Ecto neural progenitor cell (in vitro differentiated cells): Measurements from ENCODE around the gene CXCL6.

Experiments
- DNase-seq: peaks from one replicate; pipeline ENCODE4 v3.0.0-alpha.2; 2018; ENCODE audit warnings: low spot score

The CXCL6 gene

DNA sequence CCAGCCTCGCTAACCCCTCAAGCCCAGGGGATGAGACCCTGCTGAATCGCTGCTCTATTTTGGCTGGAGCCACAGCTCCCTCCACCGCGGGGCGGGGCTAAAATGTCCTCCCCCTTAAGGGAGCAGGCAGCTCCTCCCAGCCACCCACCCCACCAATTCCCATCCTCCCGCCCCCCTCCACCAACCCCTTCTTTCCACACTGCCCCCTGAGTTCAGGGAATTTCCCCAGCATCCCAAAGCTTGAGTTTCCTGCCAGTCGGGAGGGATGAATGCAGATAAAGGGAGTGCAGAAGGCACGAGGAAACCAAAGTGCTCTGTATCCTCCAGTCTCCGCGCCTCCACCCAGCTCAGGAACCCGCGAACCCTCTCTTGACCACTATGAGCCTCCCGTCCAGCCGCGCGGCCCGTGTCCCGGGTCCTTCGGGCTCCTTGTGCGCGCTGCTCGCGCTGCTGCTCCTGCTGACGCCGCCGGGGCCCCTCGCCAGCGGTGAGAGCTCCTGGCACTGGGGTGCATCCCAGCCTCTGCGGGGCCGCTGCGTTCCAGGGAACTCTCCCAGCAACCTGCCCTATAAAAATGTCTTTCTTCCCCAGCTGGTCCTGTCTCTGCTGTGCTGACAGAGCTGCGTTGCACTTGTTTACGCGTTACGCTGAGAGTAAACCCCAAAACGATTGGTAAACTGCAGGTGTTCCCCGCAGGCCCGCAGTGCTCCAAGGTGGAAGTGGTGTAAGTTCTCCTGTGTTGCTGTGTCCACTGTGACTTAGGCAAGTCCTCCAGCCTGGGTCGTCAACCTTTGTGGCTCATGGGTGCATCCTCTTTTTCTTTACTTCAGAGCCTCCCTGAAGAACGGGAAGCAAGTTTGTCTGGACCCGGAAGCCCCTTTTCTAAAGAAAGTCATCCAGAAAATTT lies at the start of gene CXCL6:
Gene CXCL6, plus strand, starts transcription at position 306 of the 907 bp plus-strand sequence. Its CDS starts 73 bp downstream, at position 379.
- peak; percentile 69 for DNase-seq

DNA sequence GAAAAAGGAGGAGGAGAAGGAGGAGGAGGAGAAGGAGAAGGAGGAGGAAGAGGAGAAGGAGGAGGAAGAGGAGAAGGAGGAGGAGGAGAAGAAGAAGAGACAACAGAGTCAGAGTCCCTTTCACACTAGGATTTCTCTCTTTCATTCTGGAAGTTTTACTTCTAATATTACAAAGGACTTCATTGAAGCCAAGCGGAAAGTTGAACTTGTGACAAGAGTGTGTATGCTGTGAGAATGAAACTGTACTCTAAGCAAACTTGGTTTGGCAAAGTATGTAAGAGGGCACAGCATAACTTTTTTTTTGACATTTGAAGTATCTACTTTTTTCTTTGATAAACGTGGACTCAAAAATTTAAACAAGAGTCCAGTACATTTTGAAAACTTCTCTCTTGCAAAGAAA lies 48.1 kb upstream of the CXCL6 start:
- no peak for DNase-seq

DNA sequence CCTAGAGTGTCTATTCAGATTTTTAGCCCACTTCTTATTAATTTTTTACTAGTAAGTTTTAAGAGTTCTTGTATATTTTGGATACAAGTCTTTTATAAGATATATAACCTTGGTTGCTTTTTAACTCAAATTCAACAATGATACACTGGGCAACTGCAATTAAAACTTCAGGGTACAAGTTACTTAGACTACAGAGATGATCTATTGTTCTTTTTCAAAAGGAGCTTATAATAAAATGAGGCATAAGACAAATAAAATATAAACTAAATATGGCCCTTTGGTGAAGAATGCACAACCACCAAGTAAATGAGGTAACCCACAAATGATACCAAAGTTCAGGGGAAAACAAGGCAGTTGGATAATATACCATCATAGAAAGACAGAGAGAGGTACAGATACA lies 37.6 kb upstream of the CXCL6 start:
- no peak for DNase-seq

DNA sequence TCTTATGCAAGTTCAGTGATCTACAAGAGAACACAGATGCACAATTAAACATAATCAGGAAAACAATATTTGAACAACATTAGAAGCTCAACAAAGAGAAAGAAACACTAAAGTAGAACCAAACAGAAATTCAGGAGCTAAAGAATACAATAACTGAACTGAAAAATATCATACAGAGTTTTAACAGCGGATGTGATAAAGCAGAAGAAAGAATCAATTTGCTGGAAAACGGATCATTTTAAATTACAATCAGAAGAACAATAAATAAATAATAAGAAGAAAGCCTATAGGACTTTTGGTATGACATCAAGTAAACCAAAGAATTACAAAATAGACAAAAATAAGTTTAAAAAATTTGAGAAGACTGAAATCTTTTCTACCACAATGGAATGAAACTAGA lies 36.3 kb upstream of the CXCL6 start:
- no peak for DNase-seq

DNA sequence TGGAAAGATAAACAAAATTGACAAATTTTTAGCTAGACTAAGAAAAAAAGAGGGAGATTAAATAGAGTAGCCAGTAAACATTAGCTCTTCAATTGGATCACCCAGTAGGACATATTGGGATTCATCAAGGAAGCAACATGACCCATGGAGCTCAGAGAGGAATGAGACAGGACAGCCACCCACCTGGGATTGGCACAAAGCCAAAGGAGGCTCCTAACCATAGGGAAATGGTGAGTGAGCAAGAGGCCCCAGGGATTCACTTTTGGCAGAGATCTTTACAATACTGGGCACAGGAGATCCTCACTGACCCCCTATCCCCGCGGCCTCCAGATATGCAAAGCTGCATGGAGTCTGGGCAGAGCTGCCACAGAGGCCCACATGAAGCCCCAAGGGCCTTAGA lies 34.8 kb upstream of the CXCL6 start:
- no peak for DNase-seq

DNA sequence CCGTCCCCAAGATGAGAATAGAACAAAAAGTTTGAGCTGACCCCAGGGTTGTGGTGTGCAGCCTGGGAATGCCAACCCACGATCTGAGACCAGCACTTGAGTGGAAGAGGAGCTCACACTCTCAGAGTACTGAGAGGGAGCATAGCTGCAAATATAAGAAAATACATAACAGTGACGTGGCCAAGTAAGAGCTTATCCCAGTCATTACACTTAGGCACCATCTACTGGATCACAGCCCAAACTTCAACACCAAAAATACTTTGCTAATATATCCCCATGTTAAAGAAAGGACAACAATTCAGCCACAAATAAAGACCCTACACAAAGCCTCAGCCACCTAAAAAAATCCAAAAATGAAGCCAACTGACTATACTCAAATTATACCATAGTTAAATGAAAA lies 33.3 kb upstream of the CXCL6 start:
- no peak for DNase-seq

DNA sequence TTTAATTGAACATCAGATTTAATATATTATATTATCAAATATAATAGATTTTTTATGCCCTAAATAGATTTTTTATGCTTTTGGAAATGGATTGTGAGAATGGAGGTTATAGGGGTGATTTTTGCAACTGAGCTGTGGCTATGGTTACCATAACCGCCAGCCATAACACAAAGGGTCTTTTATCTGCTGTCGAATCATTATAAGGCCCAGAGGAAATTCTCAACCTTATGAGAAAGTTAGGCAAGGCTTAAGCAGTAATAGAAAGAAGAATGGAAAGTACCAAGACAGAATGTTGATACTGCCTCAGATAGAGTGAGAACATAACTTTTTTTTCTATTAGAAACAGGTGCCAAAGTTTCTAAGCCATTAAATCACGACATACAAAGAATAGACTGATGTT lies 26.3 kb upstream of the CXCL6 start:
- DNase-seq: no peak

DNA sequence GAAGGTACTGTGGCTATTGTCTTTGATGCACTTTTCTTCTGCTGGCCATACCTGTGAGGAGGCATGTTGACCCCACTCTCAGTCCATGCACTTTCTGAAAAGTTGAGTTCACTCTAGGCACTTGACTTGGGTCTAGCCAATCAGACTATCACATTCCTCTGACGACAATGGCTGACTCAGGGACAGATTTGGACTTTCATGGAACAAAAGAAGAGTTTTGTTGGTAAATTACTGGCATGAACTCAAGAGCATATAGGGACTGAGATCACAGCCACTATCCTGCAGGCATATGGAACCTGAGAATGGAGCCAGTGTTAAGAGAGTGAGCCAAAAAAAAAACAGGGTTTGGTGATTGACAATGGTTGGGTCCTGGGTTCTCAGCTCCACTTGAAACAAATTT lies 24.6 kb upstream of the CXCL6 start:
- DNase-seq: no peak

DNA sequence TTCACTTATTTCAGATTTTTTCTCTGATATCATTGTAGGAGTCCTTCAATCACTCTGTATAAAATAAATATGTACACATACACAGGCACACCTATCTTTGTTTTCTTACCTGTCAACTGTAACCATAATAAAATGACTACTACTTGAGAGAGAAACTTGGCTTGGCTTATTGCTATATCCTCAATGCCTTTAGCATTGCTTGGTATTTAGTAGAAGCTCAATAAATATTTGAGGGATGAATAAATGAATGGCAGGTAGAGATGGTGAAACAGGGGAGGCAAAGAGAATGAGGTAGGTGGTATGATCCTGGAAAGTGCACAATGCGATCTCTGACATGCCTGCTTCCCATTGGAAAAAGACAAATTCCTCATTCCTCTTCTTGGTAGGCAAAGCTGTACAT lies 21.8 kb upstream of the CXCL6 start:
- DNase-seq: no peak

DNA sequence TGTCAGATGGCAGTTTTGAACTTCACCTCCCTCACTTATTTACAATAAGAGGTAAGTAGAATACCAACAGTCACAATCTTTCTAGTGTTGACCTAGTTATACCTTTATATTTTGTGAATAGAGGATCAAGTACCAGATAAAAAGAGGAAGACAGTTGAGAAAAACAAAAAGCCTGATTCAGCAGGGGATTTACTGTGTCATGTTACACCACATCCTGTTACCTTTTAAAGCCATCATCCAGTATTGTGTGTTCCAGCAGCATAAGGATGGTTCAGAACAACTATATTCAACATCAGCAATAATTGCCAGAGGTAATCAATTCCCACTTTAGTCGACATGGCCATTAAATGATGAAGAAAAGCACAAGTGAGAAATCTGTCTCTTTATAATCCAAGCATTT lies 21.3 kb upstream of the CXCL6 start:
- no peak for DNase-seq

DNA sequence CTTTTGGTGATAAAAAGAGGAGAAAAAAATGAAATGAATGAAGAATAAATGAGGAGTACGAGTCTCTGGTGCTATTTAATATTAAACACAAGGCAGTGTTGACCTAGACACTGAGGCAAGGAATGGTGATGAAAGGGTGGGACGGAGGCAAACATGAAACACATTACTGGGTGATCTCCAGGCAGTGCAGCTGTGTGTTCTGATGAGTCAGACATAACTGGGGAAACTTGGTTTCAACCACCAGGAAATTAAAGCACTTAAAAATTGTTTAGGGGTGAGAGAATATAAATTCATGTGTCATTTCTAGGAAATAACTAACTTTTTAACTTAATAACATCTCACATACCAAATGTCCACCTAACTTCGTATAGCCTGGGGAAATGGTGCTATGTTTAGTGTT lies 19.7 kb upstream of the CXCL6 start:
- DNase-seq: no peak

DNA sequence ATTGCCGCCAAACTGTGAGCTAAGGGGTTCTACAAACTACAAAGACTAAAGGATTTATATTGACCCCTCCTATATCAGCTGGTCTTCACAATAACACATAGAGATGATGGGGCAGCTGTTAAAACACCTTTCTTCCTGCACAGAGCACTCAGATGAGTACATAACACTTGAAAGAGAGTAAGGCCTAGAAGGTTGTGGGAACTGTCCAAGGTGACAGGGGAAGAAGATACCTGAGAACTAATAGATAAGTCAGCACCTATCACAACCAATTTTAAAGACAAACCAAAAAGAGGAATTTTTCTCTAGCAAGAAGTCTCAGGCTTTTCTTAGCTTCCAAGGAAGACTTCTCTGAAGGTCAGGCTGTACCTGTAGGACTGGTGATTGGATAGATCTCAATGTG lies 19.1 kb upstream of the CXCL6 start:
- DNase-seq: no peak

DNA sequence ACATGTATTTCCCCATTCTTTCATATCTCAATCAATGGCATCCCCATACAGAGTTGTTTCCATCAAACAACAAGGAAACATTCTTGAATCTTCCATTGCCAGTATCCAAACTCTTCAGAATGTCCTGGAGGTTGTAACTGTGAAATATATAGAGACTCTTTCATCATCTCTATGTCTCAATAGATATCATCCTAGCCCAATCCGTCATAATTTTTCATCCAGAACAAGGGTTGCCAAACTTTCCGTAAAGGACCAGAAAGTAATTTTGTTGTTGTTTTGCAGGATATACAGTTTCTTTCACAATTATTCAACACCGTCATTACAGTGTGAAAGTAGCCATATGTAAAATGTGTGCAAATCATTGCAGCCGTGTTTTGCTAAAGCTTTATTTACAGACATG lies 15.2 kb upstream of the CXCL6 start:
- no peak for DNase-seq

DNA sequence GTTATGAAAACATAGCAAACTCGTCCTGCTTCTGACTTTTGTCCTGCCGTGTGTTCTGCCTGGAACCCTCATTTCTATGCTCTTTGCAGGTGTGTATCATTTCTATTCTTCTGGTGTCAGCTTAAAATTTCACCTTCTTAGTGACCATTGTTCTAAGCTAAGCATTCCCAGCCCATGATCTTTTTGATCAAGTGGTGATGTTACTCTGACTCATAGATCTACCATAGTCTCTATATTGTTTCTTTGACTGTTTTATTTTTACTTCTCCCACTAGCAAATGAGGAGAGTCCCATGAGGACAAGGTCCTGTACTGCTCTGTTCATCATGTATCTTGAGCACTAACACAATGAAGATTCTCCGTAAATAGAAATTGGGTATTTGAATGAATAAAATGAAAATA lies 14.1 kb upstream of the CXCL6 start:
- DNase-seq: no peak

DNA sequence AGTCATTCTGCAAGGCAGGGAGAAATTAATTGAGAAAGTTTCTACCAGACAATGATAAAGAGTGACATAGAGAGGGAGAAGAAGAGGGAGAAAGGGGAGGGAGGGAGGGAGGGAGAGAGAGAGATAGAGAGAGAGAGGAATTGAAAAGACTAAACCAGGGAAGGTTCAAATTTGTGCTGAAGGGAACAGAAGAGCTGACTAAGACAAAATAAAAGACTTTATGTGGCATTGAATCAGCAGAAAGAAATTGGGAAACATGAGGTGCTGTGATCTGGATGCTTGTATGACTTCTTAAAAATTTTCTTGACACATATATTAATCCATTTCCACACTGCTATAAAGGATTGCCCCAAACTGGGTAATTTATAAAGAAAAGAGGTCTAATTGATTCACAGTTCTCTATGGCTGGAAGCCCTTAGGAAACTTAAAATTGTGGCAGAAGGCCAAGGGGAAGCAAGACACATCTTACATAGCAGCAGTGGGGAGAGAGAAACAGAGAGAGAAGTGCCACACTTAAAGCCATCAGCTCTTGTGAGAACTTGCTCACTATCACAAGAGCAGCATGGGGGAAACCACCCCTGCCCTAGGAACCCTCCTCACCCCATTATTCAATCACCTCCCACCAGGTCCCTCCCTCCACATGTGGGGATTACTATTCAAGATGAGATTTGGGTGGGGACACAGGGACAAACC lies 13.5 kb upstream of the CXCL6 start:
- DNase-seq: no peak

DNA sequence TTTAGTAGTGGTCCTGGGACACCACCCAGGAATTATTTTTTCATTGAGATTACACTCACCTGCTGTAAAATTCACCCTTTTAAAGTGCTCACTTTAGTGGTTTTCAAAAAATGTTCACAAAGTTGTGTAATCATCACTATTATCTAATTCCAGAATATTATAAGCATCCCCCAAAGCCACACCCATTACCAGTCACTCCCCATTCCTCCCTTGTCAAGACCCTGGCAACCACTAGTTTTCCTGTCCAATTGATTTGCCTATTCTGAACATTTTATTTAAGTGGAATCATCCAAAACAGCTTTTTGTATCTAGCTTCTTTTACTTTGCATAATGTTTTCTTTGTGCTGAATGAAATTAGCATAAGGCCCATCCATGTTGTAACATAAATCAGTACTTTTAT lies 12.7 kb upstream of the CXCL6 start:
- DNase-seq: no peak

DNA sequence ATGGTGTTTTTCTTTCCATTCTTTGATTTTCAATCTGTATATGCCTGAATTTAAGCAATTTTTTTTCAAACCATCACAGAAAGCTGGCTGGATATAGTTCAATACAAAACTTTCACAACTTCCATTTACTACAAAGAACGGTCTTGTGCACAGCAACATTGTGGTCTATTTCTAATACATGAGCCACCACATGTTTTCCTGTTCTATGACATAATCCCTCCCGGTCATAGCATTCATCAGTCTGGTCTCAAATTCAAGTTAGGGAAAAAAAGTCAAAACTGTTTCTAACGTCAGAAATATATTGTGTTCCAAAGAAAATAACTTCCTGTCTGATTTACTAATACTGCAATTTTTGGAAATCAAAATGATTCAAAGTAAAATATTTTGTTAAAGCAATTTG lies 7.5 kb upstream of the CXCL6 start:
- no peak for DNase-seq

DNA sequence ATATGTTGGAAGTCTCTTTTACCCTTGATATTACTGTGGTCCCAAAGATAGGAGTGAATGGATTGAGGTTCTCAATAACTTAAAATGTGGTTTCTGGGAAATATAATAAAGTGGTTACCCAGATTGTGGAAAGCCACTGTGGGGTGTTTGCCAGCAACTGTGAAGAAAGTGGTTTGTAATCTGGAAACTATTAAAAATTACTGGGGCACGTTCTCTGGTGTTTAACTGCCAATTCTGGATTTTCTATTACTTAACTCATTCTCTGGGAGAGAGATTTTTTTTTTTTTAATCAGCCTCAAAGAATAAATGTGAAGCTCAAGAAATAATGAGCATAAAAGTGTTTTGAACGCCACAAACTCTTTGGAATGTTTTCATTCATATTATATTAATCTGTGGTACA lies 4.9 kb upstream of the CXCL6 start:
- no peak for DNase-seq

DNA sequence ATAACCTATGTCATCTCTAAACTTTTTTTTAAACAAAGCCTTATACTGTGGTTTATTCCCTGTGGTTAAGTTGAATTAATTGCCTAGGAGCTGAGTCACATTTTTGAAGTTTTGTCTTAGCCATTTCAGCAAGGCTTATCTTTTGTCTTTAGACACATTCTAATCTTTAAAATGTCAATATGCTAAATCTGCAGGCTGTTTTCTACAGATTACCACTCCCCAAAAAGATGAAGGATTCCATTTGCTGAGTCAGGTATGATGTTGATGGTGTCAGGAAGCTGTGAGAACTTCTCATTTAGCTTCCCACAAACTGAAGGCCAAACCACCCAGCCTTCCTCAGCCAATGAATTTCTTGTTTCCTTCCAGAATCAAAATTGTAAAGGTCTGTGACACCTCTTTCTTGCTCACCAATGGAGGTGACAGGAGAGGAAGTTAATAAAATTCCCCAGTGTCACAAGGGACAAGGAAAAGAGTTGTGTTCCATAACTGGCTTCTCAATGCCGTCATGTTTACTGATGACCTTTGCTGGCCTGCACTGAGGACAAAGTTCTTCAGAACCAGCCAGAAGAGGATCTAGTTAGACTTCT lies 3.7 kb upstream of the CXCL6 start:
- DNase-seq: no peak

DNA sequence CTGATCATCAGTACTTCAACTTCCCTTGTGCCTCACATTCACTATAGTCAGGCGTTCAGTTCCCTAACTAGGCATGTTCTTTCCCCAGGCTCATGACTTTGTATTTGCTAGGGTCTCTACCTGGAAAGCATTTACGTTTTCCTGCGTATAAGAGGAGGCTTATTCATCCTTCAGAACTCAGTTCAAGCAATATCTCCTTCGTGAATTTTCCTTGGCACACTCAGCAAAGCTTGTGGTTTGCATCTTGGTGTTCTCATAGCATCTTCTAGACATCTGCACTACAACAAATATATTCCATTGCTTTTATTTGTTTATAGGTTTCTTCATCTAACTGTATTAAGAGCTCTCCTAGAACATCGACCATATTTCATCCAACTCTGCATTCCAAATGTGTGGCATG lies 2.6 kb downstream of the CXCL6 start:
- DNase-seq: no peak

DNA sequence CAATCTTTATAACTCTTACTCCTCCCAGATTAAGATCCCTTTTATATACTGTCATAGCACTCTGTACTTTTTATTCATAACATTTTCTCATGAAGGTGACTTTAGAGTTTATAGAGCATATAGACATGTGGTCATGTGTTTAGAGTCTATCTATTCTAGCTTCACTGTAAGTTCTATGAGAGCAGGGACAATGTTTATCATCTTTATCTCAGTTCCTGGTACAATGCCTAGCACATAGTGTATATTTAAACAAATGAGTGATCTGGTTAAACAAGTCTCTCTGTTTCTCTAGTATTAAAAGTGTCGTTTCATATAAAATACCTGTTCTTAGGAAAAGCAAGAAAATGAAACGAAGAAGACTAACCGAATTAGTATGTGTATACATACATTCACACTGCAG lies 3.2 kb downstream of the CXCL6 start:
- DNase-seq: no peak

DNA sequence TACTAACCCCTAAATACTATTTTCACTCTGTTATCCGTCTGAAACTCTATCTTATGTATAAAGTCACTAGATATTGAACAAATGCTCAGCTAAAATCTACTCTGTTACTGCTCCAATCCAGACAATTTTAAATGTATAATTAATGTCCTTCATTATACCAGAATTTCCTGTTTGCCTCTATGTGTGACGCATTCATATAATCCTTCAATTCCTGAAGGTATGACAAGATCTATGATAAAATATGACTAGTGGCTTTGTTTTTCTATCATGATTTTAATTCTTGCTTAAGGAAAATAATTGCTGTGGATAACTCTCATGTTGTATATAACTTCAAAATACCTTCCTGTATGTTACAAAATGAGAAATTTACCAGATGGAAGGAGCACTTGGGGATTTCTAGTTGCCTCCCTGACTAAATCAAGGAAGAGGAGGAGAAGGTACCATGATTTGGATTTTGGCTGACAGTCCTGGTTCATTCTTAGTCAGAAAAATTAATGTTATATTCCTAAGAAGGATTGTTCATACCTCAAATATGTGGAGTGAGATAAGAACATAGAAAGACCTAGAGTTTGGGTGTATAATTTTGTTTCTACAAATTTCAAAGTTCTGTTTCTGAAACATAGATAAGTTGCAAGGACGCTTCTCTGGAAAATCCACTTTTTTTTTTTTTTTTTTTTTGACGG lies 4.9 kb downstream of the CXCL6 start:
- no peak for DNase-seq

DNA sequence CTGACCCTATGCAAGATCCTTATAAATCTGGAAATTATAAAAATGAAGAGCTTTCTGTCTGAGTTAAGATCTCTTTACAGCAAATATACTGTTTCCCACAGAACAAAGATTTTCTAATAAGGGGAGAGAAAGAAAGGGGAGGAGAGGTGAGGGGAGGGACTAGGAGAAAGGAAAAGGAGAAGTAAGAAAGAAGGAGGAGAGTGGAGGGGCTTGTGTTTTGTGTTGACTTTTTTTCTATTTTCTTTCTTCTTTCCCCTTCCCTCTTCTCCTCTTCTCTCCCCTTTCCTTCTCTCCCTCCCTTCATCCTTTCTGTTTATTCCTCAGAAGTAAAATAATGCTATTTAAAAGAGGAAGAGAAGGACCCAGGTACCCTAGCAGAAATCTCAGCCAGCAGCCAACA lies 6.2 kb downstream of the CXCL6 start:
- DNase-seq: no peak
